ENCODE measurements around the gene MOK. TPM values are rescaled to one million over a fixed set of nuclear protein-coding genes. Genes with fewer than 3 reads are reported as not detected.

The MOK gene
- total RNA-seq, 4 donors from 2014 or later = 13.0 to 25.4 (median 17.0) TPM

DNA sequence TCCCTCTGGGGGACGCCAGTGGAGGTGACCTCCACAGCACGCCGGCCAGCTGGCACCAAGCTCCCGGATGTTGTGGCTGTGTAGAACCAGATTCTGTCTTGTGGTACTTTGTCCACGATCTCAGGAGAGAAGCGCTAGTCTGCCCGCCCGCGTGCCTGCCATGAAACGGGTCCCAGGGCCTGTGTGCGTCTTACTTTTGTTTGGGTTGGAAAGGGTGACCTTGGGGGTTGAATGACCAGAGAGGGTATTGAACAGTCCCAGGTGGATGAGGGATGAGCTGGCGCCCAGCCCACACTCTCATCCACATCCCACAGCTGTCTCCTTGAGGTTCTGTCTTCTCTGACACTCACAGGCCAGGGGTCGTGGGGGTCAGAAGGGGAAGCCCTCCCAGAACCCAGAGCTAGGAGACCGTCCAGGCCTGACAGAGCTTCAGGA, 87.0 kb downstream of the MOK start:
- no peak overlapping the region for H3K27ac ChIP-seq
- H3K9me3 ChIP-seq = no peaks in the 10 kb centered on the region
- H3K36me3 ChIP-seq = peaks cover 9% of the 10 kb centered on the region
- no peak overlapping the region for H3K4me3 ChIP-seq
- WGBS = 85% methylated on average over 5 of the region's 14 CpGs
- H3K27me3 ChIP-seq = no peaks in the 10 kb centered on the region
- peaks cover 18% of the 10 kb centered on the region for H3K4me1 ChIP-seq
- TF ChIP-seq, protein P1, sequence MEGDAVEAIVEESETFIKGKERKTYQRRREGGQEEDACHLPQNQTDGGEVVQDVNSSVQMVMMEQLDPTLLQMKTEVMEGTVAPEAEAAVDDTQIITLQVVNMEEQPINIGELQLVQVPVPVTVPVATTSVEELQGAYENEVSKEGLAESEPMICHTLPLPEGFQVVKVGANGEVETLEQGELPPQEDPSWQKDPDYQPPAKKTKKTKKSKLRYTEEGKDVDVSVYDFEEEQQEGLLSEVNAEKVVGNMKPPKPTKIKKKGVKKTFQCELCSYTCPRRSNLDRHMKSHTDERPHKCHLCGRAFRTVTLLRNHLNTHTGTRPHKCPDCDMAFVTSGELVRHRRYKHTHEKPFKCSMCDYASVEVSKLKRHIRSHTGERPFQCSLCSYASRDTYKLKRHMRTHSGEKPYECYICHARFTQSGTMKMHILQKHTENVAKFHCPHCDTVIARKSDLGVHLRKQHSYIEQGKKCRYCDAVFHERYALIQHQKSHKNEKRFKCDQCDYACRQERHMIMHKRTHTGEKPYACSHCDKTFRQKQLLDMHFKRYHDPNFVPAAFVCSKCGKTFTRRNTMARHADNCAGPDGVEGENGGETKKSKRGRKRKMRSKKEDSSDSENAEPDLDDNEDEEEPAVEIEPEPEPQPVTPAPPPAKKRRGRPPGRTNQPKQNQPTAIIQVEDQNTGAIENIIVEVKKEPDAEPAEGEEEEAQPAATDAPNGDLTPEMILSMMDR (IDR thresholded peaks at IDR 0.05) = no peak
- TF ChIP-seq EP300 (IDR thresholded peaks at IDR 0.05) (no peak), POLR2AphosphoS5 (IDR thresholded peaks at IDR 0.05) (no peak), POLR2A (IDR thresholded peaks at IDR 0.05) (no peak)
- DNase-seq (ENCODE audit: low spot score in 2 of 2) = no peak

DNA sequence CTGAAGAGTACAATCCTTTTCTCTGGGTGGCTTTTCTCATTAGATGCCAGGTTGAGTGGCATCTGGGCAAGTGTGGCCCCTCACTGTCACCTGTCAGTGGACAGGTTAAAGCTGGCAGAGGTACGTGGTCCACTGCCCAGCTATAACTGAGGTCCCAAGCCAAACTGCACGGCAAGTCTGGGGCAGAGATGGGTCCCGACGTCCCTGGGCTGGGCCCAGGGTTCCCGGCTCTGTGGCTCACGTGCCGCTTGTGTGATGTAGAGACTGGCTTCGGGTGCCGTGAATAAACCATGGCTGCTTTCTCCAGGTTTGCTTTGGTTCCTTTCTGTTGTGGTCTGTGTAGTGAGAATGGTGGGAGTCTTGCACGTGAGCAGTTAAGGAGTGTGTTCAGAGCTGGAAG, 87.6 kb downstream of the MOK start:
- 99% methylated on average over 10 of the region's 10 CpGs for WGBS
- no peak for DNase-seq (ENCODE audit: low spot score in 2 of 2)
- Histone ChIP-seq H3K27me3 (no peaks in the 10 kb centered on the region), H3K36me3 (peaks cover 13% of the 10 kb centered on the region), H3K4me3 (no peak overlapping the region), H3K27ac (no peak overlapping the region), H3K9me3 (no peaks in the 10 kb centered on the region), H3K4me1 (peaks cover 18% of the 10 kb centered on the region)
- TF ChIP-seq POLR2AphosphoS5 (IDR thresholded peaks at IDR 0.05) = no peak
- TF ChIP-seq, protein P1 (IDR thresholded peaks at IDR 0.05) = no peak
- no peak for TF ChIP-seq POLR2A (IDR thresholded peaks at IDR 0.05)
- no peak for TF ChIP-seq EP300 (IDR thresholded peaks at IDR 0.05)

DNA sequence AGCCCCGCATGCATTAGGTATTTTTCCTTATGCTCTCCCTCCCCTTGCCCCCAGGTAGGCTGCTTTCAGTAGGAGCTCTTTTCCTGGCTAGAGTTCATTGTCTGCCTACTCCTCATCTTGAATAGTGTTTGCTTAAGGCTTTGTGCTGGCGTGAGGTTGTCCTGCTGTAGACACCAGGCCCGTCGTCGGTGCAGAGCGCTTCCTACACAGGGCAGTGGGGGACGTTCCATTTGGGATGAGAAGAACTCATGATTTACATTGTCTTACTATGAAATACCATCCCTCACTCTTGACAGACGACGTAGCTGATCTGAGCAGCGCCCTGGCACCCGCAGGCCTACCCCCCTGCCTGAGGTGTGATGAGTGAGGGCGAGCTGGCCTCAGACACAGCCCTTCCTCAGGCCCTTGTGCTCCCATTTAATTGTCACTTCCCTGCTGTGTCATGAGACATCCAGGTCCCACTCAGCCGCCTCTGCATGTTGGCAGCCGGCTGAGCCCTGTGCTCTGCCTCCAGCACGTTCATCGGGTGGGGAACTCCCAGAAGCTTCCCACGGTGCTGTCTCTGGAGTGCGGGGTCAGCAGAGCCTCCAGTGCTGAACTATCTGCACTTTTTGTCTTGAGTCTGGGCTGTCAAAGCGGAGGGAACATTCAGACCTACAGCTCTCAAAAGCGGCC, 89.3 kb downstream of the MOK start:
- H3K4me1 ChIP-seq = peaks cover 11% of the 10 kb centered on the region
- H3K4me3 ChIP-seq = no peak overlapping the region
- H3K36me3 ChIP-seq = peaks cover 25% of the 10 kb centered on the region
- no peak overlapping the region for H3K27ac ChIP-seq
- WGBS = 80% methylated on average over 19 of the region's 20 CpGs
- TF ChIP-seq EP300 (IDR thresholded peaks at IDR 0.05) = no peak
- TF ChIP-seq, protein P1 (IDR thresholded peaks at IDR 0.05) = no peak
- no peak for TF ChIP-seq POLR2A (IDR thresholded peaks at IDR 0.05)
- TF ChIP-seq POLR2AphosphoS5 (IDR thresholded peaks at IDR 0.05) = no peak
- DNase-seq (ENCODE audit: low spot score in 2 of 2) = no peak
- H3K27me3 ChIP-seq = no peaks in the 10 kb centered on the region
- H3K9me3 ChIP-seq = no peaks in the 10 kb centered on the region

DNA sequence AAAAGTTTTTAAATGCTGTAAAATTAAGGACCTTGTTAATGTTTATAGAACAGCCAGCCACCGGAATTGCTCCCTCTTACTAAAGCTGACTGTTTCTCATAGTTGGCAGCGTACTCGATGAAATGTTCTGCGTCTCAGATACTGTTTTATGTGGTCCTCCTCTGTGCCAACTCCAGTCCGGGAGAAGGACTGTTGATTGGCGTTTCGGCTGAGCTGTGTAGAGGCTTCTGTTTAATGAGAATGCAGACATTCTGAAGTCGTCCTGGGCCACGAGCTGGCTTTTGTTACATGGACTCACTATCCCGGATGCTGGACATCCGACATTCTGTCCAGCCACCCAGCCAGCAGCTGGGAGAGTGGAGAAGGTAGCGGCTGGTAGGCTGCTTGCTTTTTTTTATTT, 89.9 kb downstream of the MOK start:
- WGBS = 64% methylated on average over 12 of the region's 12 CpGs
- no peaks in the 10 kb centered on the region for H3K9me3 ChIP-seq
- H3K4me3 ChIP-seq = no peak overlapping the region
- peaks cover 32% of the 10 kb centered on the region for H3K36me3 ChIP-seq
- no peak for DNase-seq (ENCODE audit: low spot score in 2 of 2)
- peaks cover 9% of the 10 kb centered on the region for H3K4me1 ChIP-seq
- TF ChIP-seq POLR2AphosphoS5 (IDR thresholded peaks at IDR 0.05) (no peak), EP300 (IDR thresholded peaks at IDR 0.05) (no peak), POLR2A (IDR thresholded peaks at IDR 0.05) (no peak)
- TF ChIP-seq, protein P1 (IDR thresholded peaks at IDR 0.05) = no peak
- no peak overlapping the region for H3K27ac ChIP-seq
- H3K27me3 ChIP-seq = no peaks in the 10 kb centered on the region

DNA sequence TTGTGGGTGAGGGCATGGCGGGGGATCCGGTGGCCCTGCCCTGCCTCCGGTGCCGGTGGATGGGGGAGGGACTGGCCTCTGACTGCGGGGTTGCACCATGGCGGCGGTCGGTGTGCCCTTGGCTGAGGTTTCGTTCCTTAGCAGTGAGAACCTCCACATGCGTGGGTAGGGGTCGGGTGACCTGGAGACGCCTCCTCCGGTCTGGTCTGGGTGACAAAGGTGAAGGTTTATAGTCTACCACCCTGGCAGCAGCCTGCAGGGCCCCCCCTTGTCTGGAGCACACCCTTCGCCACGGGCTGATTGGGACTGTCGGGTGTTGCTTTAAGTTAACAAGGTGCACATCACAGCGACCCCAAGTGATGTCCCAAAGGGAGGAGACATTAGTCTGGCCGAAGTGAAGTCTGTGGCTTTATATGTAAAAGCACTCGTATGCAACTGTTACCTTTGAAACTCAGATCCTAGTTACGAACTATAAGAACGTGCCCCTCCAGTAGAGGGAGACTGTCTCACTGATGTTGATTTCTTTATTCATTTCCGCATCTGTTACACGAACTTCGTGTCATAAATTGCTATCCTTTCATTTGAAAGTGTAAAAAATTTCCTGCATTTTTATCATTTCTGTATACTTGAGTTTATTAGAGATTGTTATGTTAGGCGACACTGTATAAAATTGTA, 90.8 kb downstream of the MOK start:
- no peak overlapping the region for H3K27ac ChIP-seq
- WGBS = 90% methylated on average over 22 of the region's 25 CpGs
- H3K27me3 ChIP-seq = no peaks in the 10 kb centered on the region
- H3K4me1 ChIP-seq = peaks cover 9% of the 10 kb centered on the region
- no peak for DNase-seq (ENCODE audit: low spot score in 2 of 2)
- H3K36me3 ChIP-seq = peaks cover 34% of the 10 kb centered on the region
- H3K9me3 ChIP-seq = no peaks in the 10 kb centered on the region
- TF ChIP-seq POLR2A (IDR thresholded peaks at IDR 0.05) (no peak), POLR2AphosphoS5 (IDR thresholded peaks at IDR 0.05) (no peak), EP300 (IDR thresholded peaks at IDR 0.05) (no peak)
- TF ChIP-seq, protein P1 (IDR thresholded peaks at IDR 0.05) = no peak
- H3K4me3 ChIP-seq = no peak overlapping the region
